ENCODE results near the gene SMIM21.

SMIM21 gene

DNA sequence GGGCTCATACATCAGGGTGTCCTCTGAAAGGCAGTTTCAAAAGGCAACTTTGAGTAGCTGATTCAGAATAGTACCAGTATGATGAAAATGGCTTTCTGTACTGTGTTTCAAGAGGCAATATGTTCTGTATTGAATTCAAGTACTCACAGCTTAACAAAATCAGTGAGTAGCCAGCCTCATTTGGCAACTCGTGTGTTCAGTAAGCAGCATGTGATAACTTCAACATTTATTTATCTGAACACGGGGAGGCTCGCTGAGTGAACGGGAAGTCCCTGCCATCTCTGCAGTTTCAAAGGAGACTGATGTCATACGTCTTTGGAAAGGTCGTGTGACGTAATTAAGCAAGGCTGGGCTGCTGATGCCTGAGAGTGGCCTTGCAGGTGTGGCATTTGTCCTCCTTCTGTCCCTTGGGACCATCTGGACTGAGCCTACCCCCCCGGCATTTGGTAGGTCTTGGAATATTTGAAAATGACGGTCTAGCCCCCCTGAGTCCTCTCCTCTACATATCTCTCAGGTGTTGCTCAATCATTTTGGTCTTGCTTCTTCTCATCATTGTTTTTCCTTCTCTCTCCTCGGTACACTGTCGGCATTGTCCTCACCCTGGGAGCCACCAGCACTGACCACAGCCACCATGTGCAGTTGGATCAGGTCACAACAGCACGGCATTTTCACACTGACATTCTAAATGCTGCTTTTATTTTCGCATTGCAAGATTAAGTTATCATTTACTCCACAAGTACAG is 62.8 kb downstream of the SMIM21 start:
- Histone ChIP-seq H3K4me3 (ENCODE audit: low read depth in 1 of 5, low read length in 5 of 5) (no peak overlapping the region), H3K9me3 (ENCODE audit: control insufficient read depth in 5 of 5, low read length in 5 of 5) (no peaks in the 10 kb centered on the region), H3K36me3 (ENCODE audit: control insufficient read depth in 5 of 5, insufficient read depth in 5 of 5, low read length in 5 of 5) (no peaks in the 10 kb centered on the region), H3K4me1 (ENCODE audit: control insufficient read depth in 5 of 5, insufficient read depth in 5 of 5, low read length in 5 of 5) (peaks cover 0 to 9% (median 0%) of the 10 kb centered on the region in 5 donors), H3K27ac (ENCODE audit: low read depth, low read length) (no peak overlapping the region), H3K9ac (ENCODE audit: low read length in 5 of 5) (no peak overlapping the region), H3K27me3 (ENCODE audit: control insufficient read depth in 5 of 5, insufficient read depth in 4 of 5, low read length in 5 of 5) (peaks cover under 1 to 12% (median 8%) of the 10 kb centered on the region in 5 donors)

DNA sequence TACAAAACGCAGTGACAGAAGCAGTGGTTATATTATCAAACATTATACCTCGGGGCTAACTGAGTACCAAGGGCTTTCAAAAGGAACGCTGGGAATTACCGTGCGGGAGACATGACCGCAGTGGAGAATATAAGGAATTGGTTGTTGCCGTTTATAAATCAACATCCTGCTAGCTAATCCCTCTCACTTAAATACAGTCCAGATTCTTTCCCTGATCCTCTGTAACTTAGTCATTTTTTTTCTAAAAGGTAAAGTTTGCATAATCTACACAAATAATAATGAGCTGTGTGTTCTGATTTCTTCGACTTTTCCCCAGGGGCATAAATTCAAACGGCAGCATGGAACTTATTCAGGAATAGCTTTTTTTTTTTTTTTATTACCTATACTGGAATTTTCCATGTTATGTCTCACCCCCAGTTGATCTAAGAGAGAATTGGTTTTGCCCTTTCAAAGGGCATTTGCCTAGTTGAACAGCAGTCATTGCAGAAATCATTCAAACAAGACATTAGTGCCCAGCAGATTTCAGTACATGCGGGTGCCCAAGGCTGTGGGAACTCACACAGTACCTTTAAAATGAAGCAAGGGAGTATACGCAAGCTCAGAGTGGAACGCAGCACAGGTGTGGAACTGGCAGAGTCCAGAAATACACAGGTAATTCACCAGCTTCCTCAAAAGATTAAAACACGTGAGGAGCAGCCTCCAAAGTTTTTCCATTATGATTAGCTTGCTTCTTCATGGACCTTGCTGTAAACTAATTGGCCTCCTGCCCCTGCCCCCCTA is 63.9 kb downstream of the SMIM21 start:
- H3K36me3 ChIP-seq (ENCODE audit: control insufficient read depth in 5 of 5, insufficient read depth in 5 of 5, low read length in 5 of 5), result no peaks in the 10 kb centered on the region
- no peak overlapping the region for H3K9ac ChIP-seq (ENCODE audit: low read length in 5 of 5)
- no peak overlapping the region for H3K4me3 ChIP-seq (ENCODE audit: low read depth in 1 of 5, low read length in 5 of 5)
- H3K27ac ChIP-seq (ENCODE audit: low read depth, low read length), result no peak overlapping the region
- peaks cover 0 to 9% (median 0%) of the 10 kb centered on the region in 5 donors for H3K4me1 ChIP-seq (ENCODE audit: control insufficient read depth in 5 of 5, insufficient read depth in 5 of 5, low read length in 5 of 5)
- no peaks in the 10 kb centered on the region for H3K9me3 ChIP-seq (ENCODE audit: control insufficient read depth in 5 of 5, low read length in 5 of 5)
- peaks cover 2 to 14% (median 8%) of the 10 kb centered on the region in 5 donors for H3K27me3 ChIP-seq (ENCODE audit: control insufficient read depth in 5 of 5, insufficient read depth in 4 of 5, low read length in 5 of 5)

DNA sequence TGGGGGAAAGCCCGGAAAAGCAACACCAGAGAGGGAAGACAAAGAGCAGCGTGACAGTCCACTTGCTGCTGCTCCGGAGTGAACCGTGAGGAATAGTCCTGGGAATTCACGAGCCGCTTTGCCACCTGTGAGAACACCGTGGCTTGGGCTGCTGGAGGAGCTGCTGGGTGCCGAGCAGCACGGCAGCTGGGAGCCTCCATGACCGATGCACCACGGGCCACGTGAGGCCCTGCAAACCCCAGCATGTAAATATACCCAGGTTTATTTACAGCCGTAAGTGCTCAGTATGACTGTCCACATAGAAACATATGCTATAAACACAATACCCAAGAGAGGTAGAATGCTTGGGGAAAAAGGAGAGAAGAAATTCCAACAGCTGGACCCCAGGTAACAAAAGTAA is 65.1 kb downstream of the SMIM21 start:
- Histone ChIP-seq H3K4me3 (ENCODE audit: low read depth in 1 of 5, low read length in 5 of 5) (no peak overlapping the region), H3K9ac (ENCODE audit: low read length in 5 of 5) (no peak overlapping the region), H3K9me3 (ENCODE audit: control insufficient read depth in 5 of 5, low read length in 5 of 5) (no peaks in the 10 kb centered on the region), H3K4me1 (ENCODE audit: control insufficient read depth in 5 of 5, insufficient read depth in 5 of 5, low read length in 5 of 5) (peaks cover 0 to 9% (median 0%) of the 10 kb centered on the region in 5 donors), H3K27me3 (ENCODE audit: control insufficient read depth in 5 of 5, insufficient read depth in 4 of 5, low read length in 5 of 5) (peaks cover 2 to 14% (median 8%) of the 10 kb centered on the region in 5 donors), H3K36me3 (ENCODE audit: control insufficient read depth in 5 of 5, insufficient read depth in 5 of 5, low read length in 5 of 5) (no peaks in the 10 kb centered on the region), H3K27ac (ENCODE audit: low read depth, low read length) (no peak overlapping the region)

DNA sequence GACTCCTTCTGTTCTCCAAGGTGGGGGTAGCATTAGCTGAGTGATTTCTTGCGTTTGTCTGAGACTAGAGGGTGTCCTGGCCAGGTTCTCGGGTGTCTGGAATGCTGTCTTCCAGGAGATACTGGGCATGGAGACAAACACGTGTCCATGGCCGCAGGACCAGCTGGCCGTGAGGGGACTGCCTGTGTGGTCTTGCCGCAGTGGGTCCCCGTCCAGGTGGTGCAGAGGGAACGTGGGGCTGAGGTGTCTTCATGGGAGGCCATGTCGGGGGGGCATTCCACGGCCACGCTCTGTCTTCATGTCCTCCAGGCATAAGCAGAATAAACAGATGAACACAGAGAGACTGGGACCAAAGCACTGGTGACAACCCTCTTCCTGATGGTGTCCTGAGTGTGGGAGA is 66.6 kb downstream of the SMIM21 start:
- Histone ChIP-seq H3K27me3 (ENCODE audit: control insufficient read depth in 5 of 5, insufficient read depth in 4 of 5, low read length in 5 of 5) (peaks cover 2 to 14% (median 8%) of the 10 kb centered on the region in 5 donors), H3K4me1 (ENCODE audit: control insufficient read depth in 5 of 5, insufficient read depth in 5 of 5, low read length in 5 of 5) (peaks cover 0 to 9% (median 0%) of the 10 kb centered on the region in 5 donors), H3K36me3 (ENCODE audit: control insufficient read depth in 5 of 5, insufficient read depth in 5 of 5, low read length in 5 of 5) (no peaks in the 10 kb centered on the region), H3K27ac (ENCODE audit: low read depth, low read length) (no peak overlapping the region), H3K9me3 (ENCODE audit: control insufficient read depth in 5 of 5, low read length in 5 of 5) (no peaks in the 10 kb centered on the region), H3K4me3 (ENCODE audit: low read depth in 1 of 5, low read length in 5 of 5) (no peak overlapping the region), H3K9ac (ENCODE audit: low read length in 5 of 5) (no peak overlapping the region)

DNA sequence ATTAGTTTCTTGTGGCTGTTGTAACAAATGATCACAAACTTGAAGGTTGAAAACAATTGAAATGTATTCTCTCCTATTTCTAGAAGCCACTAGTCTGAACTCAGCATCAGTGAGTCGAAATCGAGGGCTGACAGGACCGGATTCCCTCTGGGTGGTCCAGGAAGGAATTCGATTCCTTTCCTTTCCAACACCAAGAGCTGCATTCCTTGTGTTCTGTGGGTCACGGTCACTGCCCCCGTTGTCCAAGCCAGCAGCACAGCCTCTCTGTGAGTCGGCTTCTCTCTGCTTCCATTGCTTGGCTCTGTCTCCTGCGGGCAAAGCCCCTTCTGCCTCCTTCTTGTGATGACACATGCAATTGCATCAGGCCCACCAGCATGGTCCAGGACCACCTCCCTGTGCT is 67.3 kb downstream of the SMIM21 start:
- Histone ChIP-seq H3K9me3 (ENCODE audit: control insufficient read depth in 5 of 5, low read length in 5 of 5) (no peaks in the 10 kb centered on the region), H3K4me3 (ENCODE audit: low read depth in 1 of 5, low read length in 5 of 5) (no peak overlapping the region), H3K27ac (ENCODE audit: low read depth, low read length) (no peak overlapping the region), H3K9ac (ENCODE audit: low read length in 5 of 5) (no peak overlapping the region), H3K4me1 (ENCODE audit: control insufficient read depth in 5 of 5, insufficient read depth in 5 of 5, low read length in 5 of 5) (peaks cover 0 to 9% (median 0%) of the 10 kb centered on the region in 5 donors), H3K36me3 (ENCODE audit: control insufficient read depth in 5 of 5, insufficient read depth in 5 of 5, low read length in 5 of 5) (no peaks in the 10 kb centered on the region), H3K27me3 (ENCODE audit: control insufficient read depth in 5 of 5, insufficient read depth in 4 of 5, low read length in 5 of 5) (peaks cover 2 to 14% (median 8%) of the 10 kb centered on the region in 5 donors)
